K562 (cell line): Measurements from ENCODE around the gene MCIDAS. TPM values are rescaled to one million over a fixed set of nuclear protein-coding genes. Genes with fewer than 3 reads are reported as not detected.

Experiments
- ATAC-seq: fragments of 200-7000 bp; cut with Tn5 transposase; 3 replicates; pipeline ENCODE4 v1.9.1; 2020; ENCODE audit warnings: moderate library complexity
- BruUV-seq: library from RNA; stranded (reverse); fragments of 400-500 nt; replicated peaks from 2 replicates; lab custom pipeline; 2021; lab: Mats Ljungman, UMichigan
- CTCF ChIA-PET: fragments of 300-600 bp; formaldehyde crosslinking; extraction: SDS; loops from one replicate; lab custom pipeline; 2021; ENCODE audit warnings: low intra/inter-chr PET ratio; lab: Yijun Ruan, JAX
- POLR2A ChIA-PET: fragments of 300-600, 350-650 bp; sonication (Branson Sonifier 250); formaldehyde crosslinking; extraction: SDS; loops from one replicate; lab custom pipeline; 2021; ENCODE audit warnings: antibody characterized with exemption, inconsistent platforms; lab: Yijun Ruan, JAX
- DNase-seq, 4 experiments: peaks; one replicate each; pipeline versions ENCODE4 v3.0.0 to v3.0.0-alpha.2; 2011 to 2018; ENCODE audit warnings: low spot score in 3 of 4, mixed read lengths in 3 of 4; ENCODE audit errors: extremely low read depth in 1 of 4
- FAIRE-seq: peaks from 2 replicates; lab custom pipeline; 2011; peaks lifted over from hg19 to GRCh38; lab: Jason Lieb, UNC
- H2AFZ ChIP-seq: 2 replicates; pipeline ENCODE4 v1.6.0; 2011; ENCODE audit warnings: low read depth, low read length, control low read depth, inconsistent platforms
- H3K27ac ChIP-seq: fragments of 200-600 bp; 3 replicates; pipeline ENCODE4 v1.8.0; 2011; ENCODE audit warnings: low read depth, mild to moderate bottlenecking, control low read depth, inconsistent platforms, low read length, moderate library complexity, mixed read lengths; ENCODE audit errors: extremely low read depth
- H3K27me3 ChIP-seq, 2 experiments: fragments of 300-600 bp in 1 of 2; 2 replicates in 1 of 2; 3 replicates in 1 of 2; pipeline versions ENCODE4 v1.6.0 to v1.8.0; 2011; ENCODE audit warnings: inconsistent platforms in 2 of 2, low read length in 2 of 2, mild to moderate bottlenecking in 1 of 2, mixed read lengths in 1 of 2, moderate library complexity in 1 of 2; ENCODE audit not compliant: control insufficient read depth in 2 of 2, insufficient read depth in 2 of 2
- H3K36me3 ChIP-seq: fragments of 300-600 bp; 3 replicates; pipeline ENCODE4 v1.8.0; 2011; ENCODE audit warnings: mild to moderate bottlenecking, low read length, inconsistent platforms; ENCODE audit not compliant: control insufficient read depth, insufficient read depth
- H3K4me1 ChIP-seq, 2 experiments: fragments of 200-600 bp in 1 of 2; replicated peaks in 1 of 2; 2 replicates in 1 of 2; 3 replicates in 1 of 2; pipeline versions ENCODE4 v1.5.1 to v1.8.0; 2011; ENCODE audit warnings: inconsistent platforms in 2 of 2, low read length in 2 of 2, mild to moderate bottlenecking in 1 of 2, mixed read lengths in 1 of 2, moderate library complexity in 1 of 2; ENCODE audit not compliant: control insufficient read depth in 2 of 2, insufficient read depth in 2 of 2
- H3K4me2 ChIP-seq: 2 replicates; pipeline ENCODE4 v1.6.1; 2011; ENCODE audit warnings: low read length, control low read depth, inconsistent platforms, mixed read lengths; ENCODE audit not compliant: insufficient read depth
- H3K4me3 ChIP-seq: fragments of 200-600 bp; sonication (generic), shearing (Covaris generic); 2 replicates; pipeline ENCODE4 v1.5.1; 2016; ENCODE audit warnings: control low read depth, inconsistent platforms
- H3K79me2 ChIP-seq: fragments of 200-600 bp; 3 replicates; pipeline ENCODE4 v1.8.0; 2011; ENCODE audit warnings: low read length, inconsistent platforms; ENCODE audit not compliant: control insufficient read depth, insufficient read depth
- H3K9ac ChIP-seq, 2 experiments: 2 replicates each; pipeline versions ENCODE4 v1.6.0 to v1.6.1; 2011; ENCODE audit warnings: low read depth in 2 of 2, low read length in 2 of 2, control low read depth in 1 of 2, inconsistent platforms in 1 of 2, mild to moderate bottlenecking in 1 of 2, mixed read lengths in 1 of 2; ENCODE audit not compliant: insufficient read depth in 1 of 2
- H3K9me1 ChIP-seq: one replicate; pipeline ENCODE4 v1.6.0; 2011; ENCODE audit warnings: inconsistent platforms, mild to moderate bottlenecking, low read length, moderate library complexity; ENCODE audit not compliant: control insufficient read depth, insufficient read depth
- H3K9me3 ChIP-seq: replicated peaks from 2 replicates; pipeline ENCODE4 v1.5.1; 2011; ENCODE audit warnings: low read depth, low read length, inconsistent platforms; ENCODE audit not compliant: control insufficient read depth, insufficient read depth
- H4K20me1 ChIP-seq: replicated peaks from 2 replicates; pipeline ENCODE4 v1.6.1; 2011; ENCODE audit warnings: low read length, inconsistent platforms, mixed read lengths; ENCODE audit not compliant: control insufficient read depth, insufficient read depth
- ARID3A ChIP-seq: IDR thresholded peaks from 2 replicates; pipeline ENCODE4 v1.6.1; 2012; ENCODE audit warnings: low read depth, low read length, improper control_type of control experiment, borderline replicate concordance
- BMI1 ChIP-seq: fragments of 150-350 bp; IDR thresholded peaks from 2 replicates; pipeline ENCODE4 v1.6.1; 2014; ENCODE audit warnings: low read length
- CBX8 ChIP-seq: fragments of 200-600 bp; sonication (generic); IDR thresholded peaks from 2 replicates; pipeline ENCODE4 v1.6.1; 2012; ENCODE audit warnings: borderline replicate concordance, mixed run types, low read depth, mild to moderate bottlenecking, moderate library complexity, mixed read lengths, low read length, control low read depth, inconsistent platforms; ENCODE audit not compliant: poor library complexity, severe bottlenecking; ENCODE audit errors: extremely low read depth
- GATAD2A ChIP-seq: fragments of 450-650 bp; IDR thresholded peaks from 2 replicates; pipeline ENCODE4 v1.6.1; 2017
- GTF2B ChIP-seq: IDR thresholded peaks from 2 replicates; pipeline ENCODE4 v1.6.1; 2011; ENCODE audit not compliant: insufficient read length; ENCODE audit errors: extremely low read depth
- ZNF395 ChIP-seq: fragments of 200-800 bp; sonication (Bioruptor generic); IDR thresholded peaks from 2 replicates; pipeline ENCODE4 v1.6.1; 2017; ENCODE audit warnings: missing genetic modification characterization, missing compliant biosample characterization
- ZNF655 ChIP-seq: fragments of 250-450 bp; sonication (Bioruptor Pico); IDR thresholded peaks from 2 replicates; pipeline ENCODE4 v1.5.0; 2021
- ZNF76 ChIP-seq: fragments of 250-450 bp; sonication (Bioruptor Pico); IDR thresholded peaks from 2 replicates; pipeline ENCODE4 v1.4.0; 2020; ENCODE audit warnings: mild to moderate bottlenecking, moderate library complexity, borderline replicate concordance
- WGBS: fragments of 100-300 bp; shearing (Covaris generic); methylation state at CpG from one replicate; pipeline ENCODE4 v1.1.6; 2016; ENCODE audit warnings: low coverage, mixed read lengths; ENCODE audit not compliant: insufficient coverage; ENCODE audit errors: missing lambda C conversion rate; 5-methylcytosine and 5-hydroxymethylcytosine counted together
- in situ Hi-C: fragments of 300-500 bp; cut with MboI; formaldehyde crosslinking; loops from 4 replicates; pipeline ENCODE4 v1.15.0; 2018; ENCODE audit warnings: inconsistent platforms, mixed read lengths
- intact Hi-C: fragments of 100-400 bp; cut with micrococcal nuclease; formaldehyde crosslinking; loops from 2 replicates; pipeline ENCODE4 v1.14.2; 2022
- polyA plus RNA-seq, 8 experiments: library from polyadenylated mRNA; depleted of rRNA in 4 of 8; stranded (reverse) in 5 of 8; unstranded in 3 of 8; fragments of >200 nt; fragmentation: Nextera tagmentation in 2 of 8; fragmentation: Illumina TruSeq in 1 of 8; extraction: Ambion mirVana in 2 of 8; extraction: Trizol in 1 of 8; gene quantifications; 2 replicates each; pipeline versions ENCODE4 v1.2.1 to v1.2.3, GENCODE V29; 2011 to 2014; ENCODE audit warnings: inconsistent platforms in 1 of 8, missing spikeins in 1 of 8
- total RNA-seq, 7 experiments: library from RNA; depleted of rRNA in 6 of 7; stranded (reverse); fragments of >200 nt in 6 of 7; fragmentation: Illumina TruSeq in 2 of 7; extraction: Trizol in 2 of 7; gene quantifications; 2 replicates each; pipeline versions ENCODE4 v1.2.1 to v1.2.3, GENCODE V29; 2011 to 2021; ENCODE audit warnings: low replicate concordance in 1 of 7
- TF ChIP-seq, protein P1 (sequence below): sonication (generic); formaldehyde crosslinking; IDR thresholded peaks from 2 replicates; pipeline ENCODE4 v1.8.0; 2022; ENCODE audit warnings: mild to moderate bottlenecking, missing genetic modification reagents

The MCIDAS gene
- total and polyA plus RNA-seq, 9 of the 15 experiments (the other 6 are each of a cell fraction or from before 2014, with no cell fraction given), result 0.07 to 1.5 (median 0.69) TPM

DNA sequence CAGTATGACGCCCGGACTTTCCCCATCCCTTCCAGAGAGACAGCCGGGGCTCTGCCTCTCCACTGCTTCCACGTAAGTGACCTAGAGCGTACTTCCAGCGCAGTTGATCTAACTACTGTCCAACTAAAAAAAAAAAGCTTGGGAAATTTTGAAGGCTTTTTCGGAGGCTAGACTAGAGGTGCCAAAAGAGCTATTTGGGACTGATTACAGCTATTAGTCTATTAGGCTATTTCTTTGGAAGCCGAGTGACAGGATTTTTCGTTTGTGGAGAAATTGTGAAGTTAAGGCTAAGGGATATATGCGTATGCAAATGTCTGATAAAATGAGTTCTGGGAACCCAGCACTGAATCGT is 4.8 kb upstream of the MCIDAS start:
- ATAC-seq (no peak), DNase-seq (no peak), FAIRE-seq (no peak)
- intact Hi-C loops, result no loop called here
- in situ Hi-C loops, result no loop called here
- 25% methylated on average over 11 of the region's 11 CpGs for WGBS
- no peaks in the 10 kb centered on the region for H3K9me1 ChIP-seq
- H3K9me3 ChIP-seq, result no peaks in the 10 kb centered on the region
- no peak overlapping the region for H3K27ac ChIP-seq
- H3K4me1 ChIP-seq, result peaks cover 16 to 38% of the 10 kb centered on the region in 2 experiments; a peak in 3 of 5 replicates
- peak overlapping the region; percentile 84 for H2AFZ ChIP-seq
- BruUV-seq, result no TSS peak
- no peaks in the 10 kb centered on the region for H3K36me3 ChIP-seq
- no peaks in the 10 kb centered on the region for H3K79me2 ChIP-seq
- peak overlapping the region; percentile 71 for H3K4me2 ChIP-seq
- no peak for TF ChIP-seq ARID3A
- TF ChIP-seq GTF2B, result no peak
- no peak for TF ChIP-seq ZNF655 (CRISPR knock-in tag)
- TF ChIP-seq, protein P1, sequence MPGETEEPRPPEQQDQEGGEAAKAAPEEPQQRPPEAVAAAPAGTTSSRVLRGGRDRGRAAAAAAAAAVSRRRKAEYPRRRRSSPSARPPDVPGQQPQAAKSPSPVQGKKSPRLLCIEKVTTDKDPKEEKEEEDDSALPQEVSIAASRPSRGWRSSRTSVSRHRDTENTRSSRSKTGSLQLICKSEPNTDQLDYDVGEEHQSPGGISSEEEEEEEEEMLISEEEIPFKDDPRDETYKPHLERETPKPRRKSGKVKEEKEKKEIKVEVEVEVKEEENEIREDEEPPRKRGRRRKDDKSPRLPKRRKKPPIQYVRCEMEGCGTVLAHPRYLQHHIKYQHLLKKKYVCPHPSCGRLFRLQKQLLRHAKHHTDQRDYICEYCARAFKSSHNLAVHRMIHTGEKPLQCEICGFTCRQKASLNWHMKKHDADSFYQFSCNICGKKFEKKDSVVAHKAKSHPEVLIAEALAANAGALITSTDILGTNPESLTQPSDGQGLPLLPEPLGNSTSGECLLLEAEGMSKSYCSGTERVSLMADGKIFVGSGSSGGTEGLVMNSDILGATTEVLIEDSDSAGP (CRISPR knock-in tag), result no peak
- TF ChIP-seq BMI1, result peak; percentile 30; the same call in 1 of the 2 replicates
- no peak for TF ChIP-seq GATAD2A
- TF ChIP-seq CBX8, result peak; percentile 82
- no peak for TF ChIP-seq ZNF76 (CRISPR knock-in tag)
- no peak for TF ChIP-seq ZNF395
- no peaks in the 10 kb centered on the region for H4K20me1 ChIP-seq
- CTCF ChIA-PET, result no interaction called here
- H3K9ac ChIP-seq, result peak overlapping the region in 1 of 2 experiments; percentile 88; a peak in 2 of 4 replicates
- H3K27me3 ChIP-seq, result peaks cover 19 to 47% of the 10 kb centered on the region in 2 experiments
- POLR2A ChIA-PET, result interaction anchor here (0.6 to 1.9 kb wide), 3 partner anchors 59 to 1598 kb away, joined by 3 to 5 read pairs (median 3); partner anchors contain the start of genes DHX29 and MTREX
- peak overlapping the region; percentile 53; the same call in 1 of the 2 replicates for H3K4me3 ChIP-seq
